Activated T-helper 1 cell treated with Interleukin-2 at 50 U/mL for 16 hours (primary cell): ENCODE results near the gene XRCC4.

Source experiments
- DNase-seq: peaks from one replicate; pipeline ENCODE4 v3.0.0-alpha.2; 2020; ENCODE audit warnings: low read depth

Gene XRCC4

GRCh38 chr5:83071286-83072051 is 5.9 kb upstream of the XRCC4 start:
- no peak for DNase-seq

DNA sequence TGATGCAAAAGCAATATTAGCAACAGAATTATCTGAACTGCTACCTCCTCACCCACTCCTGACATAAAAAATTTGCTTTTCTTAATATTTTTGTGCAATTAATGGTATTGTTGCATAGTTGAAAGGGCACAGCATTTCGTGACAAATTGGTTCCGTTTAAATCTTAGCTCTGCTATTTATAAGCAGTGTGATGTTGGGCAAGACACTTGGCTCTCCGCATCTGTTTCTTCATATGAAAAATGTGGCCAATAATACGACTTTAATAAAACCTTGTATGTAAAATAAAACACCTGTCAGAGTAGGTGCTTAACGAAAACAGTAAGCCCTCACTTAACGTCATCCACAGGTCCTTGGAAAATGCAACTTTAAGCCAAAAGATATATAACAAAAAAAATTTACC is 4.4 kb upstream of the XRCC4 start:
- no peak for DNase-seq

- no peak for DNase-seq
These were observed 415 bp downstream of the XRCC4 start for GRCh38 chr5:83077662-83078261.

- no peak for DNase-seq
These were observed 5.4 kb downstream of the XRCC4 start for GRCh38 chr5:83082750-83083149.

GRCh38 chr5:83084336-83084735 is 7.0 kb downstream of the XRCC4 start:
- DNase-seq: no peak

- no peak for DNase-seq
These were observed 7.8 kb downstream of the XRCC4 start for GRCh38 chr5:83085106-83085505.

DNA sequence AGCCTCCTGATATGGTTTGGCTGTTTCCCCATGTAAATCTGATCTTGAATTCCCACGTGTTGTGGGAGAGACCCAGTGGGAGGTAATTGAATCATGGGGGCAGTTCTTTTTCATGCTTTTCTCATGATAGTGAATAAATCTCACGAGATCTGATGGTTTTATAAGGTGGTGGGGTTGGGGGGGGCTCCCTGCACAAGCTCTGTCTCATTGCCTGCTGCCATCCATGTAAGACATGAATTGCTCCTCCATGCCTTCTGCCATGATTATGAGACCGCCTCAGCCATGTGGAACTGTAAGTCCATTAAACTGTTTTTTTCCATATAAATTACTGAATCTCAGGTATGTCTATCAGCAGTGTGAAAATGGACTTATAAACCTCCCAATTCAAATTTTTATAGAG is 12.8 kb downstream of the XRCC4 start:
- DNase-seq: no peak

DNA sequence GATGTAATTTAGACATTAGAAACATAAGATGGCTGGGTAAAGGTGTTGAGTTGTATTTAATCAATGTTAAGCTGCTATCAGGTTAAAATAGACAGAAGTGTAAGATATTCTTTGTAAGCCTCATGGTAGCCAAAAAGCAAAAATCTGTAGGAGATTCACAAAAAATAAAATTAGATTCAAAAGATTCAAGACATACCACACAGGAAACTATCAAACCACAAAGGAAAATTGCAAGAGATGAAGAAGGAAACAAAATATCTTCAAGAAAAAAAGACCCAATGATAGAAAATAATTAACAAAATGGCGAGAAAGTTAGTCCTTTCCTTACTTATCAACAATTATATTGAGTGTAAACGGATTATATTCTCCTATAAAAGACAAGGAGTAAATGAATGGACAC is 15.3 kb downstream of the XRCC4 start:
- DNase-seq: no peak

DNA sequence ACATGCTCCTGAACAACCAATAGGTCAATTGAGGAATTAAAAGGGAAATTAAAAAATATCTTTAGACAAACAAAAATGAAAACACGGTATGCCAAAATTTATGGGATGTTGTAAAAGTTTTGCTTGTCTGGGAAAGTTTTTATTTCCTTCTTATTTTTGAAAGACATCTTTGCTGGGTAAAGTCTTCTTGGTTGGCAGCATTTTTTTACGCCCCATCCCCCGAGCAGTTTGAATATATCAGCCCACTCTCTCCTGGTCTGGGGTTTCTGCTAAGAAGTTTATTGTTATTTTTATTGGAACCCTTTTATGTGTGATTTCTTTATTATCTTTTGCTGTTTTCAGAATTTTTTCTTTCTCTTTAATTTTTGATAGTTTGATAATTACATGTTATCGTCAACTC is 16.3 kb downstream of the XRCC4 start:
- DNase-seq: no peak

- DNase-seq: no peak
These were observed 18.0 kb downstream of the XRCC4 start for GRCh38 chr5:83095163-83095956.

DNA sequence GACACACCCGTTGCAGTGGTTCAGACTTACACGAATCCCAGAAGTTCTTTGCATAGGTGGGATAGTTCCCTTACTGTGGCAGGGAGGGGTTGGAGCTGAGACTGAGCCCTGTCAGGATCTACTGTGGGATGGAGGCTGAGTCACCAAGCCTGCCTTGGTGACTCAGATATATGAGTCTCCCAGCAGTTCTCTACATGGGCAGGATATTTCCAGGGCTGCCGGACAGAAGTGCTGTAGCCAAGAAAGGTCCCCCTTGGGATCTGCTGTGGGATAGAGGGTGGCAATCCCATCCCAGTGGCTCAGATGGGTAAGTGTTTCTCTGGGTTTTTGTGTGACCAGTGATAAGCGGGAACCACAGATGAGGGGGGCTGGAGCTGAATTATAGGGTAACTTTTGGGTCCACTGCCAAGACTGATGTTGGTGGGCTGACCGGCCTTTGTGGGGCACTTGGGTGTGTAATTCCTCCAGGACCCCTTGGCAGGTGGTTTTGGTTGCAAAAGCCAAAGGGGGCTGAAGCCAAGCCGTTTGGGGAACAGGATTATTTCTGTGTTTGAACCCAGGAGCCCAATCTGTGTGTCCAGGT is 18.7 kb downstream of the XRCC4 start:
- no peak for DNase-seq

GRCh38 chr5:83096660-83097339 is 19.5 kb downstream of the XRCC4 start:
- no peak for DNase-seq

- no peak for DNase-seq
These were observed 20.4 kb downstream of the XRCC4 start for GRCh38 chr5:83097689-83098231.

- no peak for DNase-seq
These were observed 21.7 kb downstream of the XRCC4 start for GRCh38 chr5:83099001-83099400.

GRCh38 chr5:83099445-83099844 is 22.1 kb downstream of the XRCC4 start:
- no peak for DNase-seq

- DNase-seq: no peak
These were observed 24.2 kb downstream of the XRCC4 start for GRCh38 chr5:83101514-83101913.

- DNase-seq: no peak
These were observed 25.1 kb downstream of the XRCC4 start for GRCh38 chr5:83102364-83102980.

- DNase-seq: no peak
These were observed 26.7 kb downstream of the XRCC4 start for GRCh38 chr5:83104021-83104420.

GRCh38 chr5:83107692-83108420 is 30.5 kb downstream of the XRCC4 start:
- DNase-seq: no peak

- DNase-seq: no peak
These were observed 32.0 kb downstream of the XRCC4 start for GRCh38 chr5:83109380-83109779.

DNA sequence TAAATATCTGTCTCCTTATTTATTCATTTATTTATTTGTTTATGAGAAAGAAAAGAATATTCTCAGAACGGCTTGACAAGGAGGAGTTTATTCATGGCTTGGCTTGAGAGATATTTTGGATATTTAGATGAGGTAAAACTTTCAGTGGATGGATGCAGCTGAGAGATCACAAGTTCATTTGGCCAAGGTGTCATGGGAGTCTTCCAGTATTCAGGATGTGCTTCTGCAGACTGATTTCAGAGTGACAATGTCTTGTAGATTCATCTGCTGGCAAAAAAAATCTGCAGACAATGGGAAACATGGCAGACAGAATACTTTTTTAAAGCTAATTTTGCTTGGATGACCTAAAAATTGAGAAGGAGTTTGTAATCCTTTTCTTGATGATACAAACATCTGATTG is 38.5 kb downstream of the XRCC4 start:
- DNase-seq: no peak
